Muscle of leg (tissue), 11 donors: ENCODE results near the gene MYZAP. TPM values are rescaled to one million over a fixed set of nuclear protein-coding genes. Genes with fewer than 3 reads are reported as not detected.

Source experiments
- DNase-seq: peaks from one replicate; pipeline ENCODE4 v3.0.0; 2013
- H3K27ac ChIP-seq: one replicate; pipeline ENCODE4 v1.5.1; 2013; ENCODE audit warnings: mild to moderate bottlenecking, low read length, control low read depth
- H3K27me3 ChIP-seq: one replicate; pipeline ENCODE4 v1.6.1; 2013; ENCODE audit warnings: low read length; ENCODE audit not compliant: control insufficient read depth, insufficient read depth
- H3K36me3 ChIP-seq: one replicate; pipeline ENCODE4 v1.6.1; 2013; ENCODE audit warnings: low read length; ENCODE audit not compliant: control insufficient read depth, insufficient read depth
- H3K4me1 ChIP-seq: one replicate; pipeline ENCODE4 v1.6.1; 2013; ENCODE audit warnings: low read length; ENCODE audit not compliant: control insufficient read depth, insufficient read depth
- H3K4me3 ChIP-seq: one replicate; pipeline ENCODE4 v1.5.1; 2013; ENCODE audit warnings: low read length, control low read depth
- H3K9me3 ChIP-seq: replicated peaks from 2 replicates; pipeline ENCODE4 v1.6.1; 2013; ENCODE audit warnings: low read depth, low read length; ENCODE audit not compliant: control insufficient read depth
- WGBS: methylation state at CpG from one replicate; pipeline ENCODE4 v1.1.5; 2013; ENCODE audit warnings: missing lambda C conversion rate; ENCODE audit not compliant: insufficient coverage; 5-methylcytosine and 5-hydroxymethylcytosine counted together
- polyA plus RNA-seq, 8 donors: library from polyadenylated mRNA; unstranded; fragments of 120-200 nt; gene quantifications; one replicate each; pipeline versions ENCODE4 v1.2.1 to v1.2.3, GENCODE V29; 2013; ENCODE audit warnings: inconsistent platforms in 1 of 8, low replicate concordance in 1 of 8; ENCODE audit not compliant: insufficient read length in 8 of 8, insufficient read depth in 1 of 8
- total RNA-seq: library from RNA; stranded (reverse); fragments of 120-200 nt; gene quantifications from one replicate; pipeline ENCODE4 v1.2.4, GENCODE V29; 2013

MYZAP gene
- total and polyA plus RNA-seq, 9 donors, result 2.4 to 4.9 (median 4.0) TPM

- H3K4me1 ChIP-seq, result peaks cover 71% of the 10 kb centered on the region
- no peak overlapping the region for H3K4me3 ChIP-seq
- H3K9me3 ChIP-seq, result no peaks in the 10 kb centered on the region
- peak; percentile 68 for DNase-seq
- H3K27me3 ChIP-seq, result no peaks in the 10 kb centered on the region
- peak overlapping the region; percentile 80 for H3K27ac ChIP-seq
- peaks cover 3% of the 10 kb centered on the region for H3K36me3 ChIP-seq
- WGBS, result 47% methylated on average over 7 of the region's 16 CpGs
Measured at GRCh38 chr15:57551715-57552677, 39.7 kb upstream of the MYZAP start.

GRCh38 chr15:57552678-57553334 lies 38.9 kb upstream of the MYZAP start:
- Histone ChIP-seq H3K27me3 (no peaks in the 10 kb centered on the region), H3K4me3 (no peak overlapping the region), H3K27ac (peak overlapping the region; percentile 80), H3K36me3 (no peaks in the 10 kb centered on the region), H3K9me3 (no peaks in the 10 kb centered on the region), H3K4me1 (peaks cover 68% of the 10 kb centered on the region)
- no peak for DNase-seq
- 84% methylated on average over 5 of the region's 8 CpGs for WGBS

GRCh38 chr15:57553526-57553925 lies 38.2 kb upstream of the MYZAP start:
- Histone ChIP-seq H3K4me1 (peaks cover 68% of the 10 kb centered on the region), H3K27me3 (no peaks in the 10 kb centered on the region), H3K36me3 (no peaks in the 10 kb centered on the region), H3K4me3 (no peak overlapping the region), H3K9me3 (no peaks in the 10 kb centered on the region), H3K27ac (peak overlapping the region; percentile 95)
- no peak for DNase-seq
- WGBS, result 82% methylated on average over 4 of the region's 5 CpGs

- peaks cover 65% of the 10 kb centered on the region for H3K4me1 ChIP-seq
Measured at GRCh38 chr15:57554063-57554811, 37.5 kb upstream of the MYZAP start.

GRCh38 chr15:57554812-57555179 lies 36.9 kb upstream of the MYZAP start:
- Histone ChIP-seq H3K9me3 (no peaks in the 10 kb centered on the region), H3K27me3 (no peaks in the 10 kb centered on the region), H3K4me1 (peaks cover 61% of the 10 kb centered on the region), H3K27ac (peak overlapping the region; percentile 95), H3K36me3 (no peaks in the 10 kb centered on the region), H3K4me3 (no peak overlapping the region)
- DNase-seq, result no peak
- 100% methylated on average over 1 of the region's 4 CpGs for WGBS

More at GRCh38 chr15:57554063-57554811, 37.5 kb upstream of the MYZAP start:
- no peaks in the 10 kb centered on the region for H3K27me3 ChIP-seq
- peak; percentile 70 for DNase-seq
- H3K36me3 ChIP-seq, result no peaks in the 10 kb centered on the region
- H3K9me3 ChIP-seq, result no peaks in the 10 kb centered on the region
- no peak overlapping the region for H3K4me3 ChIP-seq
- peak overlapping the region; percentile 95 for H3K27ac ChIP-seq
- 56% methylated on average over 8 of the region's 10 CpGs for WGBS

- H3K4me1 ChIP-seq, result peaks cover 57% of the 10 kb centered on the region
Measured at GRCh38 chr15:57555270-57555669, 36.4 kb upstream of the MYZAP start.

GRCh38 chr15:57556040-57556439 lies 35.7 kb upstream of the MYZAP start:
- H3K4me1 ChIP-seq, result peaks cover 51% of the 10 kb centered on the region

More at GRCh38 chr15:57555270-57555669, 36.4 kb upstream of the MYZAP start:
- Histone ChIP-seq H3K9me3 (no peaks in the 10 kb centered on the region), H3K36me3 (no peaks in the 10 kb centered on the region), H3K27me3 (no peaks in the 10 kb centered on the region), H3K4me3 (no peak overlapping the region), H3K27ac (peak overlapping the region; percentile 95)
- WGBS, result 60% methylated on average over 1 of the region's 3 CpGs
- peak; percentile 87 for DNase-seq

GRCh38 chr15:57557267-57557666 lies 34.4 kb upstream of the MYZAP start:
- no peak overlapping the region for H3K4me3 ChIP-seq
- H3K4me1 ChIP-seq, result peaks cover 43% of the 10 kb centered on the region
- H3K9me3 ChIP-seq, result no peaks in the 10 kb centered on the region
- WGBS, result 100% methylated on average over 1 of the region's 3 CpGs
- no peaks in the 10 kb centered on the region for H3K36me3 ChIP-seq
- H3K27ac ChIP-seq, result no peak overlapping the region
- DNase-seq, result no peak
- no peaks in the 10 kb centered on the region for H3K27me3 ChIP-seq

More at GRCh38 chr15:57556040-57556439, 35.7 kb upstream of the MYZAP start:
- Histone ChIP-seq H3K27ac (peak overlapping the region; percentile 95), H3K4me3 (no peak overlapping the region), H3K9me3 (no peaks in the 10 kb centered on the region), H3K36me3 (no peaks in the 10 kb centered on the region), H3K27me3 (no peaks in the 10 kb centered on the region)
- 94% methylated on average over 2 of the region's 9 CpGs for WGBS
- DNase-seq, result no peak

GRCh38 chr15:57557810-57558209 lies 33.9 kb upstream of the MYZAP start:
- Histone ChIP-seq H3K27ac (no peak overlapping the region), H3K36me3 (no peaks in the 10 kb centered on the region), H3K4me3 (no peak overlapping the region), H3K27me3 (no peaks in the 10 kb centered on the region), H3K9me3 (no peaks in the 10 kb centered on the region), H3K4me1 (peaks cover 37% of the 10 kb centered on the region)
- DNase-seq, result no peak
- WGBS, result 95% methylated on average over 2 of the region's 6 CpGs

GRCh38 chr15:57559875-57560274 lies 31.8 kb upstream of the MYZAP start:
- 15% methylated on average over 3 of the region's 5 CpGs for WGBS
- no peak overlapping the region for H3K27ac ChIP-seq
- H3K9me3 ChIP-seq, result no peaks in the 10 kb centered on the region
- no peaks in the 10 kb centered on the region for H3K36me3 ChIP-seq
- H3K27me3 ChIP-seq, result no peaks in the 10 kb centered on the region
- no peak overlapping the region for H3K4me3 ChIP-seq
- DNase-seq, result no peak
- peaks cover 17% of the 10 kb centered on the region for H3K4me1 ChIP-seq
